HEK293 (cell line): ENCODE results near the gene TNFSF13.

ENCODE experiments used
- CTCF ChIA-PET: fragments of 350-600 bp; formaldehyde crosslinking; extraction: SDS; loops from one replicate; lab custom pipeline; 2021; ENCODE audit warnings: antibody characterized with exemption; lab: Yijun Ruan, JAX
- POLR2A ChIA-PET: fragments of 300-600 bp; formaldehyde crosslinking; extraction: SDS; loops from one replicate; lab custom pipeline; 2020; ENCODE audit warnings: antibody characterized with exemption, inconsistent platforms; lab: Yijun Ruan, JAX
- H3K27ac ChIP-seq: fragments of 200-500 bp; sonication (Bioruptor generic); 2 replicates; pipeline ENCODE4 v1.5.1; 2014; ENCODE audit warnings: low read depth, low read length, control low read depth, inconsistent platforms; ENCODE audit errors: extremely low read depth
- H3K36me3 ChIP-seq, 2 experiments: fragments of 200-500 bp in 1 of 2; sonication (Bioruptor generic) in 1 of 2; 1 replicate in 1 of 2; 2 replicates in 1 of 2; pipeline ENCODE4 v1.5.1; 2014 to 2017; ENCODE audit warnings: inconsistent platforms in 2 of 2, low read length in 2 of 2; ENCODE audit not compliant: control insufficient read depth in 2 of 2, insufficient read depth in 1 of 2
- H3K4me1 ChIP-seq: fragments of 200-500 bp; sonication (Bioruptor generic); 2 replicates; pipeline ENCODE4 v1.5.1; 2014; ENCODE audit warnings: mild to moderate bottlenecking, low read length, inconsistent platforms; ENCODE audit not compliant: control insufficient read depth, insufficient read depth
- H3K4me3 ChIP-seq: 2 replicates; pipeline ENCODE4 v1.5.1; 2011; ENCODE audit warnings: low read depth, mild to moderate bottlenecking, control low read depth, low read length, moderate library complexity
- H3K9me3 ChIP-seq: fragments of 200-500 bp; sonication (Bioruptor generic); 2 replicates; pipeline ENCODE4 v1.5.1; 2014; ENCODE audit warnings: low read depth, low read length, inconsistent platforms; ENCODE audit not compliant: control insufficient read depth, insufficient read depth
- EGR2 ChIP-seq: fragments of 450-650 bp; formaldehyde crosslinking; IDR thresholded peaks from 2 replicates; pipeline ENCODE4 v1.5.1; 2016; ENCODE audit warnings: low read depth, missing biosample characterization, missing genetic modification characterization
- ELK4 ChIP-seq: IDR thresholded peaks from 2 replicates; pipeline ENCODE4 v1.6.1; 2011; ENCODE audit warnings: mild to moderate bottlenecking, low read depth, low read length, borderline replicate concordance
- MZF1 ChIP-seq: fragments of 450-650 bp; formaldehyde crosslinking; IDR thresholded peaks from 2 replicates; pipeline ENCODE4 v1.5.1; 2017; ENCODE audit warnings: missing biosample characterization, missing genetic modification characterization, borderline replicate concordance
- SCRT2 ChIP-seq: fragments of 450-650 bp; formaldehyde crosslinking; IDR thresholded peaks from 2 replicates; pipeline ENCODE4 v1.5.1; 2016; ENCODE audit warnings: missing biosample characterization, missing genetic modification characterization
- SETDB1 ChIP-seq: IDR thresholded peaks from one replicate; pipeline ENCODE4 v1.6.1; 2017; ENCODE audit warnings: mild to moderate bottlenecking, low read length, moderate library complexity, mixed read lengths; ENCODE audit not compliant: insufficient read length
- YY1 ChIP-seq: fragments of 450-650 bp; formaldehyde crosslinking; IDR thresholded peaks from 2 replicates; pipeline ENCODE4 v1.5.1; 2018; ENCODE audit warnings: missing biosample characterization, missing genetic modification characterization
- ZBTB8A ChIP-seq: fragments of 450-650 bp; formaldehyde crosslinking; IDR thresholded peaks from 2 replicates; pipeline ENCODE4 v1.5.1; 2016; ENCODE audit warnings: missing biosample characterization, missing genetic modification characterization
- ZFHX2 ChIP-seq: fragments of 450-650 bp; formaldehyde crosslinking; conservative IDR thresholded peaks from 2 replicates; pipeline ENCODE4 v1.5.1; 2016; ENCODE audit warnings: missing biosample characterization, missing genetic modification characterization
- ZFP69B ChIP-seq: fragments of 450-650 bp; formaldehyde crosslinking; IDR thresholded peaks from 2 replicates; pipeline ENCODE4 v1.5.1; 2016; ENCODE audit warnings: missing biosample characterization, missing genetic modification characterization
- ZNF10 ChIP-seq: fragments of 450-650 bp; formaldehyde crosslinking; IDR thresholded peaks from 2 replicates; pipeline ENCODE4 v1.5.1; 2017; ENCODE audit warnings: missing biosample characterization, missing genetic modification characterization
- ZNF121 ChIP-seq: fragments of 450-650 bp; formaldehyde crosslinking; IDR thresholded peaks from 2 replicates; pipeline ENCODE4 v1.5.1; 2016; ENCODE audit warnings: missing biosample characterization, missing genetic modification characterization
- ZNF132 ChIP-seq: fragments of 450-650 bp; formaldehyde crosslinking; IDR thresholded peaks from 2 replicates; pipeline ENCODE4 v1.5.1; 2017; ENCODE audit warnings: missing biosample characterization, missing genetic modification characterization, borderline replicate concordance
- ZNF155 ChIP-seq: fragments of 450-650 bp; formaldehyde crosslinking; IDR thresholded peaks from 2 replicates; pipeline ENCODE4 v1.5.1; 2016; ENCODE audit warnings: missing biosample characterization, missing genetic modification characterization
- ZNF174 ChIP-seq: fragments of 450-650 bp; formaldehyde crosslinking; IDR thresholded peaks from 2 replicates; pipeline ENCODE4 v1.5.0; 2017; ENCODE audit warnings: missing biosample characterization, mild to moderate bottlenecking, missing genetic modification characterization
- ZNF391 ChIP-seq: fragments of 450-650 bp; formaldehyde crosslinking; IDR thresholded peaks from 2 replicates; pipeline ENCODE4 v1.5.1; 2016; ENCODE audit warnings: low read depth, missing biosample characterization, missing genetic modification characterization, borderline replicate concordance
- ZNF404 ChIP-seq: fragments of 450-650 bp; formaldehyde crosslinking; IDR thresholded peaks from 2 replicates; pipeline ENCODE4 v1.5.1; 2017; ENCODE audit warnings: missing biosample characterization, missing genetic modification characterization
- ZNF423 ChIP-seq: fragments of 450-650 bp; formaldehyde crosslinking; IDR thresholded peaks from 2 replicates; pipeline ENCODE4 v1.5.1; 2016; ENCODE audit warnings: missing biosample characterization, missing genetic modification characterization
- ZNF473 ChIP-seq: fragments of 450-650 bp; formaldehyde crosslinking; IDR thresholded peaks from 2 replicates; pipeline ENCODE4 v1.5.1; 2017; ENCODE audit warnings: missing biosample characterization, missing genetic modification characterization
- ZNF510 ChIP-seq: fragments of 450-650 bp; formaldehyde crosslinking; IDR thresholded peaks from 2 replicates; pipeline ENCODE4 v1.5.1; 2018; ENCODE audit warnings: mild to moderate bottlenecking, missing genetic modification characterization, missing biosample characterization; ENCODE audit not compliant: insufficient replicate concordance
- ZNF560 ChIP-seq: fragments of 450-650 bp; formaldehyde crosslinking; IDR thresholded peaks from 2 replicates; pipeline ENCODE4 v1.5.1; 2017; ENCODE audit warnings: missing biosample characterization, missing genetic modification characterization, borderline replicate concordance
- ZNF623 ChIP-seq: fragments of 450-650 bp; formaldehyde crosslinking; IDR thresholded peaks from 2 replicates; pipeline ENCODE4 v1.5.1; 2016; ENCODE audit warnings: missing biosample characterization, missing genetic modification characterization
- ZNF658 ChIP-seq: fragments of 450-650 bp; formaldehyde crosslinking; IDR thresholded peaks from 2 replicates; pipeline ENCODE4; 2016; ENCODE audit warnings: missing biosample characterization, missing genetic modification characterization
- ZNF707 ChIP-seq: fragments of 450-650 bp; formaldehyde crosslinking; IDR thresholded peaks from 2 replicates; pipeline ENCODE4 v1.5.1; 2016; ENCODE audit warnings: missing biosample characterization, missing genetic modification characterization
- ZNF76 ChIP-seq: fragments of 450-650 bp; formaldehyde crosslinking; IDR thresholded peaks from 2 replicates; pipeline ENCODE4; 2016; ENCODE audit warnings: low read depth, missing biosample characterization, missing genetic modification characterization, borderline replicate concordance
- TF ChIP-seq, protein P1 (sequence below): fragments of 450-650 bp; formaldehyde crosslinking; IDR thresholded peaks from 2 replicates; pipeline ENCODE4 v1.5.1; 2016; ENCODE audit warnings: missing biosample characterization, missing genetic modification characterization
- TF ChIP-seq, protein P2 (sequence below): fragments of 450-650 bp; formaldehyde crosslinking; IDR thresholded peaks from 2 replicates; pipeline ENCODE4 v1.5.1; 2016; ENCODE audit warnings: missing biosample characterization, missing genetic modification characterization
- TF ChIP-seq, protein P3 (sequence below): fragments of 450-650 bp; formaldehyde crosslinking; conservative IDR thresholded peaks from 2 replicates; pipeline ENCODE4 v1.5.1; 2016; ENCODE audit warnings: low read depth, missing biosample characterization, missing genetic modification characterization

Gene TNFSF13

DNA sequence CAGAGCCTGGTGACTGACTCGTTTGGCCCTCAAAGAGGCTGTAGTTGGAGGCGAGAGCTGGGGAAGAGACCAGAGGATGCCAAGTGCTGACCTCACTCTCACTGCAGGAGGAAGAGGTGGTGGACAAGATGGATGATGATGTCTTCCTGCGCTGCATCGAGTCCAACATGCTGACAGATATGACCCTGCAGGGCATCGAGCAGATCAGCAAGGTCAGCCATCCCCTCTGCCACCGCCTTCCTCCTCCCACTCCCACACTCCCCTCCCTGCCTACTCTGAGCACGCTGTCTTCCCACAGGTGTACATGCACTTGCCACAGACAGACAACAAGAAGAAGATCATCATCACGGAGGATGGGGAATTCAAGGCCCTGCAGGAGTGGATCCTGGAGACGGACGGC lies 47.4 kb upstream of the TNFSF13 start:
- CTCF ChIA-PET, result interaction anchor here (0.8 kb wide), 2 partner anchors 49 to 50 kb away, joined by 3 read pairs; no protein-coding TSS in a partner anchor
- TF ChIP-seq ZNF76 (tag by site-specific recombination), result no peak
- no peak for TF ChIP-seq ZNF658 (tag by site-specific recombination)
- no peak for TF ChIP-seq SCRT2 (tag by site-specific recombination)
- peak; percentile 68 for TF ChIP-seq ZFHX2
- TF ChIP-seq ZNF473 (tag by site-specific recombination), result no peak
- no peak for TF ChIP-seq ZNF707
- TF ChIP-seq ZFP69B (tag by site-specific recombination), result no peak
- no peak for TF ChIP-seq ZNF391 (tag by site-specific recombination)
- no peak for TF ChIP-seq ZNF132 (tag by site-specific recombination)
- TF ChIP-seq ZNF155 (tag by site-specific recombination), result no peak
- no peak for TF ChIP-seq ZNF404
- TF ChIP-seq SETDB1, result no peak
- peak; percentile 72 for TF ChIP-seq EGR2 (tag by site-specific recombination)
- Histone ChIP-seq H3K9me3 (no peaks in the 10 kb centered on the region), H3K4me3 (no peak overlapping the region), H3K36me3 (peaks cover 80 to 91% of the 10 kb centered on the region in 2 experiments), H3K27ac (no peak overlapping the region), H3K4me1 (no peaks in the 10 kb centered on the region)
- POLR2A ChIA-PET, result interaction anchor here (1.2 kb wide), 1 partner anchor 155 kb away, joined by 3 read pairs; no protein-coding TSS in a partner anchor

DNA sequence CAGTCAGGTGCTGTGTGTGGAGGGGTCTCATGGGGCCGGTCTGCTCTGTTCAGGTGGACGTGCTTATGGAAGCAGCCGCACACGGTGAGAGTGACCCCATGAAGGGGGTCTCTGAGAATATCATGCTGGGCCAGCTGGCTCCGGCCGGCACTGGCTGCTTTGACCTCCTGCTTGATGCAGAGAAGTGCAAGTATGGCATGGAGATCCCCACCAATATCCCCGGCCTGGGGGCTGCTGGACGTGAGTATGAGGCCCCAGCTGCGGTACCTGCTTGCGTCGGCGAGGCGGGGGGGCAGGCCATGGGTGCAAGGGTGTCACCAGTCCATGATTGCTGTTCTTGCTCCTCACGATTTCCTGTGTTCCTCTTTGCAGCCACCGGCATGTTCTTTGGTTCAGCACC lies 46.4 kb upstream of the TNFSF13 start:
- H3K27ac ChIP-seq, result no peak overlapping the region
- ChIA-PET CTCF (no interaction called here), POLR2A (interaction anchor here (1.2 to 1.7 kb wide), 2 partner anchors 9 to 156 kb away, joined by 3 to 4 read pairs; no protein-coding TSS in a partner anchor)
- H3K36me3 ChIP-seq, result peaks cover 70 to 82% of the 10 kb centered on the region in 2 experiments
- no peaks in the 10 kb centered on the region for H3K9me3 ChIP-seq
- no peaks in the 10 kb centered on the region for H3K4me1 ChIP-seq
- H3K4me3 ChIP-seq, result no peak overlapping the region
- TF ChIP-seq, protein P1, sequence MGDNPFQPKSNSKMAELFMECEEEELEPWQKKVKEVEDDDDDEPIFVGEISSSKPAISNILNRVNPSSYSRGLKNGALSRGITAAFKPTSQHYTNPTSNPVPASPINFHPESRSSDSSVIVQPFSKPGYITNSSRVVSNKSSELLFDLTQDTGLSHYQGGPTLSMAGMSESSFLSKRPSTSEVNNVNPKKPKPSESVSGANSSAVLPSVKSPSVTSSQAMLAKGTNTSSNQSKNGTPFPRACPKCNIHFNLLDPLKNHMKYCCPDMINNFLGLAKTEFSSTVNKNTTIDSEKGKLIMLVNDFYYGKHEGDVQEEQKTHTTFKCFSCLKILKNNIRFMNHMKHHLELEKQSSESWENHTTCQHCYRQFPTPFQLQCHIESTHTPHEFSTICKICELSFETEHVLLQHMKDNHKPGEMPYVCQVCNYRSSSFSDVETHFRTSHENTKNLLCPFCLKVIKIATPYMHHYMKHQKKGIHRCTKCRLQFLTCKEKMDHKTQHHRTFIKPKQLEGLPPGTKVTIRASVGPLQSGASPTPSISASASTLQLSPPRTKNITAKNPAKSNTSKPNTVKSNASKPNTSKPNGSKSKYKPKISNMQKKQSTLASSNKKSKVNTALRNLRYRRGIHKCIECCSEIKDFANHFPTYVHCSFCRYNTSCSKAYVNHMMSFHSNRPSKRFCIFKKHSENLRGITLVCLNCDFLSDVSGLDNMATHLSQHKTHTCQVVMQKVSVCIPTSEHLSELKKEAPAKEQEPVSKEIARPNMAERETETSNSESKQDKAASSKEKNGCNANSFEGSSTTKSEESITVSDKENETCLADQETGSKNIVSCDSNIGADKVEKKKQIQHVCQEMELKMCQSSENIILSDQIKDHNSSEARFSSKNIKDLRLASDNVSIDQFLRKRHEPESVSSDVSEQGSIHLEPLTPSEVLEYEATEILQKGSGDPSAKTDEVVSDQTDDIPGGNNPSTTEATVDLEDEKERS (tag by site-specific recombination), result no peak
- TF ChIP-seq ZNF121 (tag by site-specific recombination), result no peak
- TF ChIP-seq ZNF560 (tag by site-specific recombination), result no peak
- TF ChIP-seq YY1 (tag by site-specific recombination), result no peak
- TF ChIP-seq ZNF10, result no peak
- TF ChIP-seq ZNF423, result no peak
- TF ChIP-seq ZNF510, result no peak
- TF ChIP-seq ZNF623 (tag by site-specific recombination), result no peak
- TF ChIP-seq, protein P2, sequence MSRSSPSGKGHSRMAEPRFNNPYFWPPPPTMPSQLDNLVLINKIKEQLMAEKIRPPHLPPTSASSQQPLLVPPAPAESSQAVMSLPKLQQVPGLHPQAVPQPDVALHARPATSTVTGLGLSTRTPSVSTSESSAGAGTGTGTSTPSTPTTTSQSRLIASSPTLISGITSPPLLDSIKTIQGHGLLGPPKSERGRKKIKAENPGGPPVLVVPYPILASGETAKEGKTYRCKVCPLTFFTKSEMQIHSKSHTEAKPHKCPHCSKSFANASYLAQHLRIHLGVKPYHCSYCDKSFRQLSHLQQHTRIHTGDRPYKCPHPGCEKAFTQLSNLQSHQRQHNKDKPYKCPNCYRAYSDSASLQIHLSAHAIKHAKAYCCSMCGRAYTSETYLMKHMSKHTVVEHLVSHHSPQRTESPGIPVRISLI (tag by site-specific recombination), result no peak
- TF ChIP-seq EGR2 (tag by site-specific recombination), result no peak
- TF ChIP-seq MZF1 (tag by site-specific recombination), result no peak
- no peak for TF ChIP-seq ZBTB8A (tag by site-specific recombination)
- TF ChIP-seq ELK4, result no peak
- TF ChIP-seq ZNF174, result no peak
- TF ChIP-seq, protein P3, sequence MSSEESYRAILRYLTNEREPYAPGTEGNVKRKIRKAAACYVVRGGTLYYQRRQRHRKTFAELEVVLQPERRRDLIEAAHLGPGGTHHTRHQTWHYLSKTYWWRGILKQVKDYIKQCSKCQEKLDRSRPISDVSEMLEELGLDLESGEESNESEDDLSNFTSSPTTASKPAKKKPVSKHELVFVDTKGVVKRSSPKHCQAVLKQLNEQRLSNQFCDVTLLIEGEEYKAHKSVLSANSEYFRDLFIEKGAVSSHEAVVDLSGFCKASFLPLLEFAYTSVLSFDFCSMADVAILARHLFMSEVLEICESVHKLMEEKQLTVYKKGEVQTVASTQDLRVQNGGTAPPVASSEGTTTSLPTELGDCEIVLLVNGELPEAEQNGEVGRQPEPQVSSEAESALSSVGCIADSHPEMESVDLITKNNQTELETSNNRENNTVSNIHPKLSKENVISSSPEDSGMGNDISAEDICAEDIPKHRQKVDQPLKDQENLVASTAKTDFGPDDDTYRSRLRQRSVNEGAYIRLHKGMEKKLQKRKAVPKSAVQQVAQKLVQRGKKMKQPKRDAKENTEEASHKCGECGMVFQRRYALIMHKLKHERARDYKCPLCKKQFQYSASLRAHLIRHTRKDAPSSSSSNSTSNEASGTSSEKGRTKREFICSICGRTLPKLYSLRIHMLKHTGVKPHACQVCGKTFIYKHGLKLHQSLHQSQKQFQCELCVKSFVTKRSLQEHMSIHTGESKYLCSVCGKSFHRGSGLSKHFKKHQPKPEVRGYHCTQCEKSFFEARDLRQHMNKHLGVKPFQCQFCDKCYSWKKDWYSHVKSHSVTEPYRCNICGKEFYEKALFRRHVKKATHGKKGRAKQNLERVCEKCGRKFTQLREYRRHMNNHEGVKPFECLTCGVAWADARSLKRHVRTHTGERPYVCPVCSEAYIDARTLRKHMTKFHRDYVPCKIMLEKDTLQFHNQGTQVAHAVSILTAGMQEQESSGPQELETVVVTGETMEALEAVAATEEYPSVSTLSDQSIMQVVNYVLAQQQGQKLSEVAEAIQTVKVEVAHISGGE (tag by site-specific recombination), result no peak
